HG02852 (cell line): ENCODE measurements around the gene COX18.

Experiments used
- ATAC-seq: cut with Tn5 transposase; IDR thresholded peaks from one replicate; pipeline ENCODE4 v1.9.1; 2021; ENCODE audit warnings: mild to moderate bottlenecking, moderate library complexity; ENCODE audit not compliant: unreplicated experiment

The COX18 gene

GRCh38 chr4:73069338-73070073 is at the start of gene COX18:
Gene COX18 (minus strand): TSS chr4:73069716. CDS start chr4:73069649, 67 bp downstream.
- peak; percentile 84 for ATAC-seq

DNA sequence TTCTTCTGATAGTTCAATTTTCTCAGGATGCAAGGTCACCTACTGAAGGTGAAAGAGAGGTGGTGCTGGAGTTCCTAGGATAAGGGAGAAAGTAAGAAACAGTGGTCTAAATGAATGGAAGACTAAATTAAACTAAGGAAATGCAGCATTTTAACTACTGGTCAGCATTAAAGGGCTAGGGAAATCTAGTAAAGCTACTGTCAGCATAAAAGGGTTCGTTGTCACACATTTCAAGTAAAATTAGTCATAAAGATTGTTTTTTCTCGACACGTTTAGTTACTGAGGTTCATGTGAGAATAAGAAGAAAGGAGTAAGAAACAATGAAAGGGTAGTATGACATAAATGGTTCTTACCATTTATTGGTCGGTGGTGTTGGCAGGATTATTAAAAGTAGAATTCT is 40.0 kb upstream of the COX18 start:
- no peak for ATAC-seq

GRCh38 chr4:73104695-73105094 is 35.2 kb upstream of the COX18 start:
- no peak for ATAC-seq

- no peak for ATAC-seq
Measured at GRCh38 chr4:73103799-73104503, 34.4 kb upstream of the COX18 start.

DNA sequence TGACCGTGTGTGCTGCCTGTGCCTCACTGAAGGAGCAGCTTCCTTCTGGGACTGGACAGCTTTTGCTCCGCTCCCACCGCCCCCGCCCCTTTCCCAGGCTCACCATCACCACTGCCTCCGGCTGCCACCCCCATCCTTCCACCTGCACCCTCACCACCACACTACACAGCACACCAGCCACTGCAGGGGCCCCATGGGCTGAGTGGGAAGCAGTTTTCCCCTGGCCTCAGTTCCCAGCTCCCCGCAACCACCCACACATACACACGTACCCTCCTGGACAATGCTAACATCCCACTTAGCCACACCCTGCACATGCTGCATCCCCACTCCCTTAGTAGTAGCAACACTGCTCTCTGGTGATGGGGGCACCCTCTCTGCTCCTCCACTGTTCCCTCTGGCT is 29.6 kb upstream of the COX18 start:
- no peak for ATAC-seq

- no peak for ATAC-seq
Measured at GRCh38 chr4:73098713-73099112, 29.2 kb upstream of the COX18 start.

DNA sequence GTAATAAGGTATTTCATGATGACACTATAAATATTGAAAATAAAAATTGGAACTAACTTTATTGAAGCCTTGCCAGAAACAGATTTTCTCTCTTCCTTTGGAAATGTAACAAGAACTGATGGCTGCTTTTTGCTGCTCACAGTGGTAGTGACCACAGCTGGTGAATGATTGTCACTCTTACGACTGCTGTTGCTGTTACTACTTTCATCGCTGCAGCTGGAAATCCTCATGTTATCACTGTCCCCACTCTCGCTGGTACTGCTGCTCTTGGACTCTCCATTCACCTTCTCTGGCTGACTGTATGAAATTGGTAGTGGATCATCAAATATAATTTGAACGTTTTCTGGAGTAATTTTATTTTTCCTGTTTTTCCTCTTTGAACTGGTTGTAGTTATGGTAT is 28.5 kb upstream of the COX18 start:
- no peak for ATAC-seq

GRCh38 chr4:73092868-73093267 is 23.4 kb upstream of the COX18 start:
- ATAC-seq = no peak

DNA sequence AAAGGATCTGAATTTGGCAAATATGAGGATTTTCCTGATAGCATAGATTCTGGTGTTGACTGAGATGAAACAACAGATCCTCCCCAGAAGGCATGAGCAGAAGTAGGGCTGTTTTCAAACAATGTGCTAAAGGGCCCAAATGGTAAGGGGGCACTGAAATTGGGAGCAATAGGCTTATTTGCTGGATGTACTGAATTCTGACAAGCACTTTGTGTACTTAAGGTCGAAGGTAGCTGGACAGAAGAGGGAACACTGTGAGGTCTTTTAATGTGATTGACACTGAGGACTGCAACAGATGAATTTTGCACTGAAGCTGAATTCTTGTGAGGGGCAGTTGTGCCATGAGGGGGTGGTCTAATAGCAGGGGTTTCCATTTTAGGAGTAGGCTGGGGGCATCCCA is 21.2 kb upstream of the COX18 start:
- ATAC-seq = no peak

- no peak for ATAC-seq
Measured at GRCh38 chr4:73087871-73088270, 18.4 kb upstream of the COX18 start.

DNA sequence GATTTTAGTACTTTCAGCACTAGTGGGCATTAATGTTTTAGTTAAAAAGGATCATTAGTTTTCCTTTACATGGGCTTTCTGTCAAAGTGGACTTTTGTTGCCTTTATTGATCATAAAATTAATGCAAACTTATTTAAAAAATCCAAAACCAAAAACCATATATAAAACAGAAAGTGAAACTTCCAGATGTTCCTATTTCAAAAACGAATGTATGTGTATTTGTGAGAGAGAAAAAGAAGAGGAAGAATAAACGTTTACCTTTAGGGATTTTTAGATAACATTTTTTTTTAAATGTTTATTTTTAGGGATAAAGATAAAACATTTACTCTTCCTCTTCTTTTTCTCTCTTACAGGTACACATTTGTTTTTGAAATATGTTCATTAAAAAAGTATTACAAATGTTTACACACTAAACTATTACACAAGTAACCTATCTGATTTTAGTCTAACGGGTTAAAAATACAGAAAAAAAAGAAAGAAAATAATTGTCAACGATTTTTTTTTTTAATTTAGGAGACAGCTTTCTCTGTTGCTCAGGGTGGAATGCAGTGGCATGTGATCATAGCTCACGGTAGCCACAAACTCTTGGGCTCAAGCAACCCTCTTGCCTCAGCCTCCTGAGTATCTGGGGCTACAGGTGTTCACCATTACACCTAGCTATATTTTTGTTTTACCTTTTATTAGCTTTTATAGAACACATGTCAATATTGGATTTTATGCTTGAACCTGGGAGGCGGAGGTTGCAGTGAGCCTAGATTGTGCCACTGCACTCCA is 16.8 kb upstream of the COX18 start:
- no peak for ATAC-seq

GRCh38 chr4:73080789-73081188 is 11.3 kb upstream of the COX18 start:
- ATAC-seq = peak; percentile 43

DNA sequence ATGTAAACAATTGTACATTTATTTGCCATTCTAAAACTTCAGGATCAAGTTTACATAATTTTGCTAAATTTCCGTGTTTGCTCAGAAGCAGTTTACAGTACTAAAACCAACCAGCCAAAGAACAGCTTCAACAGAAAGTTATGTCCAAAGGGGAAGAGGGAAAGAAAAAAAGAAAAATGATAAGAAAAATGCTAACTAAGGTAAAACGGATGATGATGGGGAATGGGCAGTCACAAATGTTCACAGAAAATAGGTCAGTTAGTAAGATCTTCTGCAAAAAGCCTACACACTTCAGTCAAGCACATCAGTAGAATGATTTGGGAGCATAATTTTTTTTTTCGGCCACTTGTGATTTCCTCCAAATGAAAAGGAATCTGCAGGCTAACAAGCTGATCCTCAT is 6.3 kb upstream of the COX18 start:
- no peak for ATAC-seq

DNA sequence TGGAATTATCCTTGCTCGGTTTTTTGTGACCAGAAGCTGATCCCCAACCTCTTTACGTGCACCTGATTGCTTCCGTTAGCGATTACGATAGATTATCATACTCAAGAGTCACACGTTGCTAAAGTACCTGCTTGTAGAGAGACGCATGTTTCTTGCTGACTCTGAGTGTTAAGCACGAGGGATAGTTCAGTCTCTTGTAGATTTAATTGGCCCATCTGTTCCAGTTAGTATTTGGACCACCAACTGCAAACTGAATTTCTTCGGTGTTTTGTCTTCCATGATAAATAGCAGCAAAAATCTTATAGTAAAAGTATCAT is 516 bp upstream of the COX18 start:
- peak; percentile 18 for ATAC-seq

DNA sequence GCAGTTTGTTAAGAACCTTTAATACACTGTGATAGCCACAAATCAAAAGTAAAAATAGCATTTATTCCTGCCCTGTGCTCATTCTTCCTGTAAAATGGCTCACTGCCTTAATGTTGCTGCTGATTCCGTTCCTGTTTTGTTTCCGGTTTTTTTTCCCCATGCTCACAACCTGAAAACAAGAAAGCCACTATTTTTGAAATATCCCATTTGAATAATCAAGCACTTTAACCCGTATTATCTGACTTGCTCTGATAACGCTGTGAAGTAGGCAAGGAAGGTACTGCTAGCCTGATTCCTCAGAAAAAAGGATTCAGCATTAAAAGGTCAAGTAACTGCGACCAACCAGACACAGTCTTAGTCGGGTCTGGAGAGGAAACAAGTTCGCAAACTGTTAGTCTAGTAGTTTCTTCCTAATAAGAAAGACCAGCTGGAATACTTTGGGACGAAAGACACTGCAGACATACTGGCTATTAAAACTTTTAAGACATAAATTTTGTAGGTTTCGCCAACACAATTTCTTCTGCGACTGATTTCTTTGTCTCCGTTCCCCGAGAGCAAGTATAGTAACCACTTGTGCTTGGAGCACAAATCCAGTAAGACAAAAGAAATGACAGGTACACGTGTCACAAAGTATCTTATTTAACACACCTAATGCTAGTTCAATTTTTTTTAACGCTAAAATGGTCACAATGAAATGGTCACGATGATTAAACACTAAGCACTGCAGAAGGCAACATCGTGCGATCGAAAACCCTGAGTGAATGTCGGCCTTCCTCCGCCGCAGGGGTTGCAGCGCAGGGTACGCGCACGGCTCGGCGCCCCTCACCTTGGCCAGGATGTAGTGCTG is 802 bp downstream of the COX18 start:
- peak; percentile 1 for ATAC-seq

DNA sequence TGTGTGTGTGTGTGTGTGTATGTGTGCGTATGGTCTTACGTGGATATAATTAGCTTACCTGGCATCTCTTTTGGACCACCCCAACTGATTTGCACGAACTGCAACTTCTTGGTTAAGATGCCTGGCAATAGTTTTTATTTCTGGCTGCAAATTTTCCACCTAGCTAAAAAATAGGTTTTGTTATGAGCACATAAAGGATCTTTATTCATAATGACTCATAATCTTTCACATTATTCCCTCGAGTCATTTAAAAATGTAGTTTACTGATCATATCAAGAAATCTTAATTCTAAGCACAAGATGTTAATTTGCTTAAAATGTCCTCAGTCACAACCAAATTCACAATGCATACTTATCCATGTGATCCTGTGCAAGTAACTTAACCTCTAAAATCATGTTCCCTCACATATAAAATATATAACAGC is 1.5 kb downstream of the COX18 start:
- ATAC-seq = no peak

DNA sequence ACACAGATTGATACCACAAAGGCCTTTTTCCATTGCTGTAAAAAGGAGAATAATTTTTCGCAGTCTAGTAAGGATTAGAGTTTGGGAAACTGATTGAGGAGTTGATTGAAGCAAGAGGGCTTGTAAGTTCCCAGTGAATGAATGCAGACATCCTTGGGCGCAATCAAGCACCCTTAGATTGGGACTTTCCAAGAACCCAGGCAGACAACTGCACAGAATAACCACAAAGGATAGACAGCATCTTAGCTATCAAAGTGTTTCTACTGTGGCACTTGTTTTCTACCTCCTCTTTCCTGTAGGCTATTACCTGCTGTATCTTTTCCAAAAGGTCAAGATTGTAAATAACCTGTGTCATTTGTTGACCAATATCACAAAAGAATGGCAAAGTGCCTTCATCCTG is 2.6 kb downstream of the COX18 start:
- no peak for ATAC-seq

- ATAC-seq = no peak
Measured at GRCh38 chr4:73066445-73066844, 3.1 kb downstream of the COX18 start.

- no peak for ATAC-seq
Measured at GRCh38 chr4:73064536-73064935, 5.0 kb downstream of the COX18 start.

GRCh38 chr4:73055241-73055897 is 14.1 kb downstream of the COX18 start:
- ATAC-seq = peak; percentile 94
